ENCODE results near the gene CORO2B.

GRCh38 chr15:68715111-68715510 lies 136.3 kb downstream of the CORO2B start:
- TF ChIP-seq, protein P1, sequence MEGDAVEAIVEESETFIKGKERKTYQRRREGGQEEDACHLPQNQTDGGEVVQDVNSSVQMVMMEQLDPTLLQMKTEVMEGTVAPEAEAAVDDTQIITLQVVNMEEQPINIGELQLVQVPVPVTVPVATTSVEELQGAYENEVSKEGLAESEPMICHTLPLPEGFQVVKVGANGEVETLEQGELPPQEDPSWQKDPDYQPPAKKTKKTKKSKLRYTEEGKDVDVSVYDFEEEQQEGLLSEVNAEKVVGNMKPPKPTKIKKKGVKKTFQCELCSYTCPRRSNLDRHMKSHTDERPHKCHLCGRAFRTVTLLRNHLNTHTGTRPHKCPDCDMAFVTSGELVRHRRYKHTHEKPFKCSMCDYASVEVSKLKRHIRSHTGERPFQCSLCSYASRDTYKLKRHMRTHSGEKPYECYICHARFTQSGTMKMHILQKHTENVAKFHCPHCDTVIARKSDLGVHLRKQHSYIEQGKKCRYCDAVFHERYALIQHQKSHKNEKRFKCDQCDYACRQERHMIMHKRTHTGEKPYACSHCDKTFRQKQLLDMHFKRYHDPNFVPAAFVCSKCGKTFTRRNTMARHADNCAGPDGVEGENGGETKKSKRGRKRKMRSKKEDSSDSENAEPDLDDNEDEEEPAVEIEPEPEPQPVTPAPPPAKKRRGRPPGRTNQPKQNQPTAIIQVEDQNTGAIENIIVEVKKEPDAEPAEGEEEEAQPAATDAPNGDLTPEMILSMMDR (IDR thresholded peaks at IDR 0.05; ENCODE audit: insufficient read depth, low read length, poor library complexity, severe bottlenecking), result no peak
- no peak for TF ChIP-seq EZH2phosphoT487 (conservative IDR thresholded peaks at IDR 0.05; ENCODE audit: low read length)
